Mammary epithelial cell (primary cell): Measurements from ENCODE around the gene MEOX2.

Experiments used
- CTCF ChIP-seq, 2 donors: IDR thresholded peaks in 1 of 2; conservative IDR thresholded peaks in 1 of 2; 2 replicates each; pipeline ENCODE4 v1.5.1; 2011 to 2012; ENCODE audit warnings: inconsistent platforms in 2 of 2, low read length in 2 of 2, mild to moderate bottlenecking in 2 of 2, control low read depth in 1 of 2, low read depth in 1 of 2; ENCODE audit not compliant: insufficient read depth in 1 of 2; ENCODE audit errors: extremely low read depth in 1 of 2
- EZH2 ChIP-seq: IDR thresholded peaks from 2 replicates; pipeline ENCODE4 v1.6.1; 2012; ENCODE audit warnings: low read length, inconsistent platforms, borderline replicate concordance

DNA sequence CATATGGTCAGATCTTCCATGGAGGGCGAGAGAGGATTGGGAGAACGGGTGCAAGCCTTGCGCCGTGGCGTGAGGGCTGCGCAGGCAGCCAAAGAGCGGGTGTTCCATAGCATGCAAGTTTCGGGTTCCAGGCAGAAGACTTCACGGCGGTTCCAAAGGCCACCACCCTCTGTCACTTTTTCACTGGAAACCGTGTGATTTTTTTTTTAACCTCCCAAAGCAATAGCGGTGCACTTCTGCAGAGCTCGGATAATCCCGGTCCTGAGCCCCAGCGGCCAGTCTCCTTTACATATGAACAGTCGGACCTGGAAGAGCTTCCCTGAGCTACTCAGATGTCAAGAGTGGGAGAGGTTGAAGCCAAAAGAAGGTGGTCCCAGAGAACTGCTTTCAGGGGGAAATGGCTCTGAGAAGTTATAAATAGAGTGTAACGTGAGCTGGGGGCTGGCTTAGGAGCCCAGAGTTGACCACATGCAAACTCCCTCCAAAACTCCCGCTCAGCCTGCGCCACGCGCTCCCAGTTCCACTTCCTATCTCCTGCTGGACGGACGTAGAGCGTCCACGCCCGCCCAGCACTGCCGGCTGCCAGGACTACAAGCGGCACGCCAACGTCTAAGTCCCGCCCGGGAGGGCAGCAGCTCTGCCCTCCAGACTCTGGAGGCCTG, at the start of gene MEOX2:
- TF ChIP-seq CTCF (conservative IDR thresholded peaks at IDR 0.05 in 1 of 2, IDR thresholded peaks at IDR 0.05 in 1 of 2; ENCODE audit: extremely low read depth in 1 of 2, insufficient read depth in 1 of 2, low read depth in 1 of 2, low read length in 2 of 2) (no peak), EZH2 (no peak)
